ENCODE data around the gene CLEC12A.

- no peak for TF ChIP-seq YY1 (IDR thresholded peaks at IDR 0.05)
- TF ChIP-seq RXRA (IDR thresholded peaks at IDR 0.05), result no peak
- TF ChIP-seq, protein P1, sequence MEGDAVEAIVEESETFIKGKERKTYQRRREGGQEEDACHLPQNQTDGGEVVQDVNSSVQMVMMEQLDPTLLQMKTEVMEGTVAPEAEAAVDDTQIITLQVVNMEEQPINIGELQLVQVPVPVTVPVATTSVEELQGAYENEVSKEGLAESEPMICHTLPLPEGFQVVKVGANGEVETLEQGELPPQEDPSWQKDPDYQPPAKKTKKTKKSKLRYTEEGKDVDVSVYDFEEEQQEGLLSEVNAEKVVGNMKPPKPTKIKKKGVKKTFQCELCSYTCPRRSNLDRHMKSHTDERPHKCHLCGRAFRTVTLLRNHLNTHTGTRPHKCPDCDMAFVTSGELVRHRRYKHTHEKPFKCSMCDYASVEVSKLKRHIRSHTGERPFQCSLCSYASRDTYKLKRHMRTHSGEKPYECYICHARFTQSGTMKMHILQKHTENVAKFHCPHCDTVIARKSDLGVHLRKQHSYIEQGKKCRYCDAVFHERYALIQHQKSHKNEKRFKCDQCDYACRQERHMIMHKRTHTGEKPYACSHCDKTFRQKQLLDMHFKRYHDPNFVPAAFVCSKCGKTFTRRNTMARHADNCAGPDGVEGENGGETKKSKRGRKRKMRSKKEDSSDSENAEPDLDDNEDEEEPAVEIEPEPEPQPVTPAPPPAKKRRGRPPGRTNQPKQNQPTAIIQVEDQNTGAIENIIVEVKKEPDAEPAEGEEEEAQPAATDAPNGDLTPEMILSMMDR (IDR thresholded peaks at IDR 0.05; ENCODE audit: low read depth, low read length, missing input control), result no peak
- no peak for TF ChIP-seq RAD21 (IDR thresholded peaks at IDR 0.05)
- TF ChIP-seq, protein P2, sequence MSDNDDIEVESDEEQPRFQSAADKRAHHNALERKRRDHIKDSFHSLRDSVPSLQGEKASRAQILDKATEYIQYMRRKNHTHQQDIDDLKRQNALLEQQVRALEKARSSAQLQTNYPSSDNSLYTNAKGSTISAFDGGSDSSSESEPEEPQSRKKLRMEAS (IDR thresholded peaks at IDR 0.05), result no peak
- no peak for TF ChIP-seq GABPA (IDR thresholded peaks at IDR 0.05 in 1 of 2, conservative IDR thresholded peaks at IDR 0.05 in 1 of 2)
- no peak for TF ChIP-seq JUND (IDR thresholded peaks at IDR 0.05)
- no peak for TF ChIP-seq EGR1 (IDR thresholded peaks at IDR 0.05; ENCODE audit: low read depth in 2 of 2)
- TF ChIP-seq, protein P3, sequence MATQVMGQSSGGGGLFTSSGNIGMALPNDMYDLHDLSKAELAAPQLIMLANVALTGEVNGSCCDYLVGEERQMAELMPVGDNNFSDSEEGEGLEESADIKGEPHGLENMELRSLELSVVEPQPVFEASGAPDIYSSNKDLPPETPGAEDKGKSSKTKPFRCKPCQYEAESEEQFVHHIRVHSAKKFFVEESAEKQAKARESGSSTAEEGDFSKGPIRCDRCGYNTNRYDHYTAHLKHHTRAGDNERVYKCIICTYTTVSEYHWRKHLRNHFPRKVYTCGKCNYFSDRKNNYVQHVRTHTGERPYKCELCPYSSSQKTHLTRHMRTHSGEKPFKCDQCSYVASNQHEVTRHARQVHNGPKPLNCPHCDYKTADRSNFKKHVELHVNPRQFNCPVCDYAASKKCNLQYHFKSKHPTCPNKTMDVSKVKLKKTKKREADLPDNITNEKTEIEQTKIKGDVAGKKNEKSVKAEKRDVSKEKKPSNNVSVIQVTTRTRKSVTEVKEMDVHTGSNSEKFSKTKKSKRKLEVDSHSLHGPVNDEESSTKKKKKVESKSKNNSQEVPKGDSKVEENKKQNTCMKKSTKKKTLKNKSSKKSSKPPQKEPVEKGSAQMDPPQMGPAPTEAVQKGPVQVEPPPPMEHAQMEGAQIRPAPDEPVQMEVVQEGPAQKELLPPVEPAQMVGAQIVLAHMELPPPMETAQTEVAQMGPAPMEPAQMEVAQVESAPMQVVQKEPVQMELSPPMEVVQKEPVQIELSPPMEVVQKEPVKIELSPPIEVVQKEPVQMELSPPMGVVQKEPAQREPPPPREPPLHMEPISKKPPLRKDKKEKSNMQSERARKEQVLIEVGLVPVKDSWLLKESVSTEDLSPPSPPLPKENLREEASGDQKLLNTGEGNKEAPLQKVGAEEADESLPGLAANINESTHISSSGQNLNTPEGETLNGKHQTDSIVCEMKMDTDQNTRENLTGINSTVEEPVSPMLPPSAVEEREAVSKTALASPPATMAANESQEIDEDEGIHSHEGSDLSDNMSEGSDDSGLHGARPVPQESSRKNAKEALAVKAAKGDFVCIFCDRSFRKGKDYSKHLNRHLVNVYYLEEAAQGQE (IDR thresholded peaks at IDR 0.05), result no peak
Measured at GRCh38 chr12:10025236-10025635, 54.0 kb downstream of the CLEC12A start.

All from liver (tissue), 3 donors.